ENCODE results near the gene ADGRB2.

ADGRB2 gene

DNA sequence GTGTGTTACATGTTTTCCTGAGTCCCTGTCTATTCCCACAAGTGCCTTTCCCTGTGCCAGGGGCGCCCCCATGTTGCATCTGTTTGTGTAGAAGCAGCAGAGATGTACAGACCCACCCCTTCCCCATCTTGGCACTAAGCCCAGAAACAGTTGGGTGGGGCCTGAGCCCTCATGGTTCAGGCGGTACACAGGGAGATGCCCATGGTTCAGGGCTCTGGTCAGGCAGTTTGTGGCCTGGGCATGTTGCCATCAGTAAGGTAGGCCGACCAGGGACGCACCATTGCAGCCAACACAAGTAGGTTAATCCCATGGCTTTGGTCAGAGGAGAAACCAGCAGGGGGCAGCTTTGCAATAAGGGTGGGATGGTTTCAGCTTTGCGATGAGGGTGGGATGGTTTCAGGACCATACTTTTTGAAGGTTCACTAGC lies 914 bp upstream of the ADGRB2 start:
- no peak for DNase-seq (ENCODE audit: low read depth in 2 of 2)

DNA sequence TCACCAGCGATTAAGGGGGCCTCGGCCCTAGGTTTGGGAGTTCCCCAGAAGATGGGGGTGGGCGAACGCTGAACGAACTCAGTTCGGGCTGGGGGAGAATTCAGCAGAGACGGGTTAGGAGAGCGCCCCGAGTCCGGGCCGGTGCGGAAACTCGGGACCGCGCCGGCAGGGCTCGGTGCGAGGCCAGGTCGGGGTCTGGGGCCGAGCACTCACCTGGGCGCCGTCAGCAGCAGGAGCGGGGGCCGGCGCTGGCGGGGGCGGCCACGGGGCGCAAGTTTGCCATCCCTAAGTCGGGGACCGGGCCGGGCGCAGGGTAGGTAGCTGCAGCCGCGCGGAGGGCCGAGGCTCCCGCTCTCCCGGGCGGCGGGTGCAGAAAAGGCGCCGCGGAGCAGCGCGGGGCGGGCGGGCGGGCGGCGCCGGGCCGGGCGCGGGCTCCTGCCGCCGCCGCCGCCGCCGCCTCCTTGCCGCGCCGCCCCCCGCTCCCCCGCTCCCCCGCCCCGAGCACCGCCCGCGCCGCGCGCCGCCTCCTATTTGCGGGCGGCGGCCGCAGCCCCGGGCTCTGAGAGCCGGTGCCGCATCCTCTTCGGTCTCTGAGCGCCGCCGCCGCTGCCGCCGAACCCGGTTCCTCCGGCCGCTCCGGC lies 349 bp downstream of the ADGRB2 start:
- no peak for DNase-seq (ENCODE audit: low read depth in 2 of 2)

DNA sequence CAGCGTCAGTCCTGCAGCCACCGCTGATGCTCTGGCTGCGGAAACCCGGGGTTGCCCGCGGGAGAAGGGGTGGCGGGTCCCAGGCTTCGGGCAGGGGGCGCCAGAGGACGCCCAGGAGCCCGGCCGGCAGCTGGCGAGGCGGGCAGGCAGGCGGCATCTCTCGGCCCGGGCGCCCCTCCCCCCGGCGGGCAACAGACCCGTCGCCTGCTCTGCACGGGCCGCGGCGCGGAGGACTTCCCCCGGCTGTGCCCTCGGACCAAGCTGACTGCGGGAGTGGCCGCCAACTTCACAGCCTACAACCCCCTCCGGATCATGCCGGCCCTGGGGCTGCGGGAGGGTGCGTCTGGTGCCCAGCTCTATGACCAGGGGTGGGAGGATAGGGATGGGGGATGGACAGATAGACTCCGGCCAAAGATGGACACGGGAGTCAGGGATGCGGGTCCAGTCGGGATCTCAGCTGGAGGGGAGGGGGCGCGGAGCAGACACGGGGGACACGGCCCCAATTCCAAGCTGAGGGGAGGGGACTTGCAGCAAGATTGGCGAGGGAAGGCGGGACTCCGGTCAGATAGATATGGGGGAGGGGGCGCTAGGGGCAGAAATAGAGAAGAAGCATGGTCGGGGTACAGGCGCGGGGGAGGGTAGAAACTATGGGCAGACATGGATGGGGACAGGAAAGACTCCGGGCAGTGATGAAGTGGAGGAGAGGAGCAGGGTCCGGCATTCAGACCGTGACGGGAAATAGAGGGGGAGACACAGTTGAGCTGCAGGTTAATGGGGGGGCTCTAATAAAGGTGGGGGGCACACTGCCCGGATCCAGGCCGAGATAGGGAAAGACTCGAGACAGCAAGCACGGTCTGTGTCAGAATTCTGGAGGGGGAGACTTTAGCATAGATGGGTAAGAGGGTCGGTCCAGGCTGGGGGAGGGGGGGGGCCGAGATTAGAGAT lies 1.1 kb downstream of the ADGRB2 start:
- peak; percentile 53 to 66 for DNase-seq (ENCODE audit: low read depth in 2 of 2)

DNA sequence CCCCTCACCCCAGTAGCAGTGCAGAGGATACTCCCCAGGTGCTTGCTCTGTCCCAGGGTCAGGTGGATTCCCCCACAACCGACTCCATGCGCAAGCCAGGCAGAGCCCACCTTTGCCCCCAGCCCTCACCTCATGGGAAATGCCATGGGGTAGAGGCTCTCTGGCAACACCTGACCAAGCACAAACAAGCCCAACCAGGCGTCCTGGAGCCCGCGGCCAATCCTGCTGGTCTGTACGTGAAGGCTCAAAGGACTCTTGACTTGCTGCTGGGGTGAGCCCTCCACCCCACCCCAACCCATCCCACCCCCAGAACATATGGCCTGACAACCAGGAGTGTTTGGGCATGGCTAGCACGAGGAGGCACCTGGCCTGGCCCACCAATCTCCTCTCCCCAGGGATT lies 1.8 kb downstream of the ADGRB2 start:
- no peak for DNase-seq (ENCODE audit: low read depth in 2 of 2)

DNA sequence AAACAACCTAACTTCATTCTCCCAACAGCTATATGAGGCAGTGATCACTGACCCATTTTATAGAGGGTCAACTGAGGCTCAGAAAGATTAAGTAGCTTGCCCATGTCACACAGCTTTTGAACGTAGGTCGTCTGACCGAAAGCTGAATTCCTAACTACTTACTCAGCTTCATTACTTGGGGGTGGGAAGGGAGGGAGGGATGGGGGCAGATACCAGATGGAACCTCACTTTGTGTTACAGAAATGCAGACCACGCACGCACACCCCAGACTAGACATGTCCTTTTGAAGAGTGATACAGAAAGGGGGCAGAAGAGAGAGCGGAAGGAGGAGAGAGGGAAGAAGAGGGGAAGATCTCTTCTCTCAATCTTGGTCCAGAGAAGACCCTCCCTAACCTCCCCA lies 2.3 kb downstream of the ADGRB2 start:
- DNase-seq (ENCODE audit: low read depth in 2 of 2) = no peak

DNA sequence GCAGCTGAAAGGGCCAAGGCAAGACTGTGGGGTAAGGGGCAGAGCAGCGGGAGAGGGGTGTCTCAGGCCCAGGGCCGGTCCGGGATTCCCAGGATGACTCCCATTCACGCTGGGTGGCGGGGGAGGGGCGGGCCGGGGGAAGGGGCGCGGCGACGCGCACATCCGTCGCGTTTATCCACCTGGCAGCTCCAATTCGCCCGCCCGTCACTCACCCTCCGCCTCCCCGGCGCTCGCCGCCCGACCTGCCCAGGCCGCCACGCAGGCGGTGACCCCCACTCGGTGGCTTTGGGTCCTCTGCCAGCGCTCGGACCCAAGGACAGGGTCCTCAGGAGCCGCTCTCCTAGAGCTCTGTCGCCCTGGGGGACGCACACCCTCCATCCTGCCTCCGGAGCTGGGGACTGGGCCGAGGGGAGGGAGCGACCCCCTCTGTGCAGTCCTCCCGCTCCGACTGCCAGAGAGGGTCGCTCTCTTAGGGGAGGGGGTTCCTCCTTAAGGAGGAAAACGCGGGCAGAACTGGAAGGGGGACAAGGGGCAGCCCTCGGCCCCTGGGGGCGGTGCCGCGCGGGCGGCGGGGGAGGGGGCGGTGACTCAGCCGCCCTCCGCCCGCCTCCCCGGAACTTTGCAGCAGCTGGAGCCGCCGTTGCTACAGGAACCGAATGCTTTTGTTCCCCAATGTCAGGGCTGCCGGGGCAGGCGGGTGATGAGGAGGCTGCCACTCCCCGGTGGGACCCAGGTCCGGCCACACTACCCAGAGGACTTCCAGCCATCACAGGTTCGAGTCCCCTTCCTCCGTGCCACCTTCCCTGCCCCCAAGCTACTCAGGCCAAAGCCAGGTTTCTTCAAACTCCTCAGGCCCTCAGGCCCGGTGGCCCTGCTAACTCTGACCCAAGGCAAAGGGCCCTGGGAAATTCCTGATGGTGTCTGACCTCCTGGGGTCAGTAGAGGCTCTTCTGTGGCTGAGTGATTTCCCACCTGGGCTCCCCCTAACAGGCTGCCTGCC lies 3.4 kb downstream of the ADGRB2 start:
- peak; percentile 53 to 58 for DNase-seq (ENCODE audit: low read depth in 2 of 2)

DNA sequence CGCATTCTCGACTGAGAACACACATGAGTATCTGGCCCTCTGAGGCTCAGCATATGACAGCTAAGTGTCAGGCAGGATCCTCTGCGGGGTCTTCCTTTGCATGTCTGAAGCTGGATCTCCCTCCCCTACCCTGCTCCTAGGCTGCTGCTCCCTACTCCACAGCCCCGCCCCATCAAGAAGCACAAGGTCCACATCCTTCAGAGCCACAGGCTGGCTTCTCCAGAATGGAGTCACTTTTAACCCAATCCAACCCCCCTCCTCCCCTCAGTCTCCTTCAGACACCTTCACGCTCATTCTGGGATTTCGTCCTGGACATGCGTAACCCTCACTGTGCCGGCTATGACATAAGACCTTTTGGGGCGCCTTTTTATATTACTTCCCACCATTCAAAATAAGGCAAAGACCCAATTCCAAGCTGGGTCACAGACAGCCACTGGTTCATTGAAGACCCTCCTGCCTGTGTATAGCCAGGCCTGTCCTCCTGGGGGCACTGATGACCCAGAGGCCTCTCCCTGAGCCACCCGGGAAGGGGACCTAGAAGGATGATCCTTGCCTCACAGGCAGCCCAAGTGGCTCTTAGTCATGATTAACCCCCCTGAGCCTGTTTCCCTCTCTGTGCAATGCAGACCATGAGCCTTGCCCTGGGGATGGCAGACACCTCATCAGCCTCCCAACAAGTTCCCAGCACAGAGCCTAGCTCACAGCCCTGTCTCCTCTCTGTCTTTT lies 4.7 kb downstream of the ADGRB2 start:
- no peak for DNase-seq (ENCODE audit: low read depth in 2 of 2)

DNA sequence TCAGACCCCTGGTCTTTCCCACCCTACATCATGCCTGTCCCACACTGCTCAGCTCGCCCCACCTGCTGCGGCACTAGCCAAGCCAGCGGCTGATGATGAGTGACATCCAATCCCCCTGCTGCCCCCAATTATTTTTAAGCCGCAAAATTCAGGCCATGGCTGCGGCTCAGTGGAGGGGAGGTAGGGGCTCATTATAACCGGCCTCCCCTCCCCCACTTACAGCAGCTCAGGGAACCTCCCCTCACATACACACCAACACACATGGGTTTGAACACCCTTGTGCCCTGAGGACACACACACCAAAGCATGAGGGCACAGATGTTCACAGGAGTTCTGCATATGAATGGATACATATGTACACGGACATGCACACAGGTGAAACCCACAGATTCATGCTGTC lies 5.3 kb downstream of the ADGRB2 start:
- DNase-seq (ENCODE audit: low read depth in 2 of 2) = no peak

DNA sequence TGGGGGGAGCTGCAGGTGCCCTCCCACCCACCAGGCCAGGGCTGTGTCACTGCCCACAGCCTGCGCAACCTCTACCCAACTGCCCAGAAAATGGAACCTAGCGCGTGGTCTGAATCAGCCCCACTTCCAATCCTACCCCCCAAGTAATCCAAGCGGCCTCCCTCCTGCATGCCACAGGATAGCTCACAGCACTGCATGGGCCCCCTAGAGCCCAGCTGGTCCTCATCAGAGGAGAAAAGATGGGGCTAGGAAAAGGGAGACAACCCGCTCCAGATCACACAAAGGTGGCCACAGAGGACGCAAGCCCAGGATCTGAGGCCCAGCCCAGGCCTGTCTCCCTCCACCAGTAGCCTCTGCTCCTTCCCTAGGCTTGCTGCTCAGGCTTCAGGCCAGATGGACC lies 6.2 kb downstream of the ADGRB2 start:
- no peak for DNase-seq (ENCODE audit: low read depth in 2 of 2)

DNA sequence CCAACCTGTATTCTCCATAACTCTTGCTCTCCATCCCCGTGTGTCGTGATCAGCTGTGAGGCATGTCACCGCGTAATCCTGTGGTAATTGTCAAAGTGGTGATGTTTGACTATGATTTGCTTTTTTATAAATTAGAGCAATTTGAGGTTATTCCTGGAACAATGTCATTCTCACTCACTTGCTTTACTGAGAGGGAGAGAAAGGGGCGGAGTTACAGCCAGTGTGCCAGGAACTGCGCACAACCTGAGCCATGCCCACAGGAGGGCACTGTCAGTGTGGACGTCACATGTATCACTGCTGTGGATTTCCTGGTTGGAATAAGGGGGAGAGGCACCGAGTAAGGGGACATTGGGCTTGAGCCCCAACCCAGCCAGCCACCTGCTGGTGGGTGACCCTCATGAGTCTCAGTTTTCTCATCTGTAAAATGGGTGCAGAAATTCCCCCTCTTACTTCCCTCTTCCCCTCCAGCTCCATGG lies 6.9 kb downstream of the ADGRB2 start:
- no peak for DNase-seq (ENCODE audit: low read depth in 2 of 2)

DNA sequence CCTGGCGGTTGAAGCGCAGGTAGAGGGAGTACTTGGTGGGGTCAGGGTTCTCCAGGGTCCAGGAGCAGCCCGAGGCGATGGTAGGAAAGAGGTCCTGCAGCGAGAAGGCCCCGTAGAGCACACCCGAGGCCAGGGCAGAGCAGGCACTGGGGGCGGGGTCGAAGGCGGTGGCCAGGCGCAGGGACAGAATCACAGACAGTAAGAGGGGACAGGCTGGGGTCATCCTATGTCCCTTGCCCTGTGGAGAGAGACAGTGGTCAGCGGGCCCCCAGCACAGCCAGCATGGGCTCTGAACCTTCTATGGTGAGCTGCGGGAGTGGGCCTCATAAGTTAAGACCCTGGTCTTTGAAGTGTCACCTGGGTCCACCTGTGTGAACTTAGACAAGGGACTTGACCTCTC lies 7.6 kb downstream of the ADGRB2 start:
- no peak for DNase-seq (ENCODE audit: low read depth in 2 of 2)

DNA sequence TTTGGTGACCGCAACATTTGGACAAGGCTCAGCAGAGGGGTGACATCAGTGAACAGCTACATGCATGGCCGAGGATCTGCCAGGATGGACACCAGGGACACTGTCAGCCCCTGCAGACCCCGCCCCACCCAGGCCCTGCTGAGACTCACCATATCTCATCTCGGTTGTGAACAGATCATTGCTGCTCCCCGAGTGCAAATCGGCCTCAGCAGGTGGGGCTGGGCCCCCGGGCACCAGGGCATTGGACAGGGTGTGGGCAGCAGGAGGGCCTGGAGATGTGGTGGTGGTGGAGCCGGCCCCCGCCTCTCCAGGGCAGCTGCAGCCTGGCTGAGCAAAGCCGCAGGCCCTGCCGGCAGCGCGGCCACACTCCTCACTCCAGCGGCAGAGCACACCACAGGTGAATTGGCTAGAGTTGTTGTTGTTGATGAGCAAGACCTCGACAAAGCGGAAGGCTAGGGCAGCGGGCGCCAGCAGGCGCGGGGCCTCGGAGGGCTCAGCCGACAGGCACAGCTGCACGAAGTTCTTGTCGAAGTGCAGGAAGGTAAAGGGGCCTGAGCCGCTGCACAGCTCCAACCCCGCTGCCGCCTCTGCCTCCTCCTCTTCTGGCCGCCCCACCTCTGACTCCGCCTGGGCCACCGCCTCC lies 8.2 kb downstream of the ADGRB2 start:
- DNase-seq (ENCODE audit: low read depth in 2 of 2) = no peak

DNA sequence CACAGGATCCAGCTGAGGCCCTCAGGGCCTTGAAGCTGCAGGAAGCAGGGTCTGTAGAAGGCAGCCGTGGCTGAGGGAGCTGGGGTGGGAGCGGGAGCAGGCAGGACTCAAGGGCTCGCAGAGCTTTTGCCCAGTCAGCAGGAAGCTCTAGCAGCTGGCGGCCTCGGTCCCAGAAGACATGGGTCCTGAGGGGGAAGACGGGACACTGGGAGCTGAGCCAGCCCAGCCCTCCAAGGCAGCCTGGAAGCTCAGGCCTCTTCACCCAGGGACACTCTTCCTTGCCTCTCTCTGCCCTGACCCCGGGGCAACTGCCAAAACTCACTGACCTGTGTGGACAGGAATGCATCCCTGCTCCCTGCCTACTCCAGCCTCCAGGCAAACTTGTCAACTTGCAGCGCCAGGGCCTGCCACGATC lies 8.9 kb downstream of the ADGRB2 start:
- no peak for DNase-seq (ENCODE audit: low read depth in 2 of 2)

DNA sequence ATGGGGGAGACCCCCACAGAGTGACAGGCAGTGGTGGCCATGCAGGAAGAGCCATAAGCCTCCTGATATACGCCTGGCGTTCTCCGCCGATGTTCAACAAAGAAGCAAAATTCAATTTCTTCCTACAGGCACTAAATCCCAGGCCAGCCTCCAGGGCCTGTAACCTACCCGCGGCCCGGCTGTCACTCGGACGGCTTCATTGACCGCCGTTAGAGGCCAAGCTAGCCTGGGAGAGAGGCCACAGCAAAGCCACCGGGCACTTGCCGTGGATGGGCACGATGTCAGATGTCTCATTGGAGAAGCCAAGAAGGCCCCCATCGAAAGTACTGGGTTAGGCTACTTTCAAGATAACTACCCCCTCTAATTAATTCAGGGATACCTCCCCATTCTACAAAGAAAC lies 9.7 kb downstream of the ADGRB2 start:
- DNase-seq (ENCODE audit: low read depth in 2 of 2) = no peak

DNA sequence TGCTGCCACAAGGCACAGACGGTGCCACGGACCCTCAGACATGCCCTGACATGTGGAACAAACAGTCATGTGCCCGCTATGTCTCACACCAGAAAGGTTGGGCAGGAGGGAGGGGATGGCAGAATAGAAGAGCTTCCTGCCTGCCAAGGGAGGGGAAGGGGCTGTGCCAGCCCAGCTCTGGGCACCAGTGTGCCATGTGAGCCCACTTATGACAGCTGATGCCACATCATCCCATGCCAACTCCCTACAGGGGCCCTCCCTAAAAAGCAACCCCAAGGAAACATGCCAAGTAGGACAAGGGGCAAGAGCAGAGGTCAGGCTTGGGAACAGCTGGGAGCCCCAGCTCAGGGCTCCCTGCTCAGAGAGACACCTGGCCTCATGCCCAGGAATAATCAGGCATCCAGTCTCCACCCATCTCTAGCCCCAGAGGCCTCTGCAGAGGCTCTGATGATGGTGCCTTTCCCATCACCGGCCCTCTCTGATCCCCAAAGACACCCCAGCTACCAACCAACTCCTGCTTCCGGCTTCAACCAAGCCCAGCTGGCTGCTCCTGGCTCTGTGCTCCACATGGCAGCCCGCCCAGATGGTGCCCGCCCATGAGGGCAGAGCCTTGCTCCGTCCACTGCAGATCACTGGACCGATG lies 10.3 kb downstream of the ADGRB2 start:
- DNase-seq (ENCODE audit: low read depth in 2 of 2) = no peak

DNA sequence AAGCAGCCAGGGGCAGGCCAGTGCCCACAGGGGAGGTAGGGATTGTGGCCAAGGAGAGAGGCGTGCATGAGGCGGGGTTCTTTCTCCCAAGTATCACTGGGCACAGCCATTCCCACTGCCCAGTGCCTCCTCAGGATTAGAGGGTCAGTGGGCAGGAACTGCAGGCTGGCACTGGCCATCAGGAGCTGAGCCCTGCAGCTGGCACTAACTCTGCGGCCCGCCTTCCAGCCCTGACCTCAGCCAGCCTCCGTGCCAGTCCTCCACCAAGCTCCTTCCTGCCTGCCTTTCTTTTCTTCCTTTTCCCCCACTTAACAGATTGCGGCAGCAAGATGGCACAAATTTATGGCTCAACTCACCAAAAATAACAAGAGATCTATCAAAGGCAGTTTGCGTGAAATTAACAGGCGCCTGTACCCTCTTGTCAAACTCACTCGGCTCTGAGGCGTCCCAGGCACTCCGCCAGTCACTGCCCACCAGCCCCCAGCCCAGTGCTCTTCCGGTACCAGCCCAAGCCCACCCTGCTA lies 11.1 kb downstream of the ADGRB2 start:
- DNase-seq (ENCODE audit: low read depth in 2 of 2) = no peak

DNA sequence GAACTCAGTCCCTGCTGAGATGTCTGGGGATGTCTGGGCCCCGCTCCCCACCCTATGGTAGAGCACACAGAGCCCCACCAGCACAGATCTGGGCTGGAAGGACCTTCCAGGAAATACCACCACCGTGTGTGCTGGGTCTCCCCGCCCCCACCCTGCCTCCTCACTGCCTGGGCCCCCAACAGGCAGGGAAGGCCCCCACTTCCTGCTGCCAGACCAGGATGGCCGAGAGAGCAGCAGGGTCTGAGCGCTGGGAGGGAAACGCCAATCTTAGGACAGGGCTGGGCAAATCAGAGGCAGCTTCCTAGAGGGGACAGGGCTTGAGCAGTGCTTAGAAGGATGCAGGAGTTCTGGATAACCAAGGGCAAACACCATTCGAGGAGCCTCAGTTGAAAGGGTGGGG lies 11.9 kb downstream of the ADGRB2 start:
- no peak for DNase-seq (ENCODE audit: low read depth in 2 of 2)

DNA sequence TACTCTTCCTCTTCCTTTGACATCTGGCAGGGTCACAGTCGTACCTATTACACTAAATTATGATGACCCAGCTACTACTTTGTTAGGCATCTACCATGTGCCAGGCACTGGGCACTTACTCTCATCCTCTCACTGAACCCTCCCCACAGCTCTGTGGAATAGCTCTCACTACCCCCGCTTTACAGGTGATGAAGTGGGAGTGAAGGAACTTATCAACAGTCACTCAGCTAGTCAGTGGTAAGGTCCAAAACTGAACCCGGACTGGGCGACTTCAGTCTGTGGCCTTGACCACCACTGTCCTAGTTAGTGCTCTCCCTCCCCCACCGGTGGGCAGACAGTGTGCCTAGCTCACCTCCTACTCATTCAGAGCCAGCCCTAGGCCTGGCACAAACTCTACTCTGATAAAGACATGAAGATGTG lies 12.3 kb downstream of the ADGRB2 start:
- DNase-seq (ENCODE audit: low read depth in 2 of 2) = no peak

DNA sequence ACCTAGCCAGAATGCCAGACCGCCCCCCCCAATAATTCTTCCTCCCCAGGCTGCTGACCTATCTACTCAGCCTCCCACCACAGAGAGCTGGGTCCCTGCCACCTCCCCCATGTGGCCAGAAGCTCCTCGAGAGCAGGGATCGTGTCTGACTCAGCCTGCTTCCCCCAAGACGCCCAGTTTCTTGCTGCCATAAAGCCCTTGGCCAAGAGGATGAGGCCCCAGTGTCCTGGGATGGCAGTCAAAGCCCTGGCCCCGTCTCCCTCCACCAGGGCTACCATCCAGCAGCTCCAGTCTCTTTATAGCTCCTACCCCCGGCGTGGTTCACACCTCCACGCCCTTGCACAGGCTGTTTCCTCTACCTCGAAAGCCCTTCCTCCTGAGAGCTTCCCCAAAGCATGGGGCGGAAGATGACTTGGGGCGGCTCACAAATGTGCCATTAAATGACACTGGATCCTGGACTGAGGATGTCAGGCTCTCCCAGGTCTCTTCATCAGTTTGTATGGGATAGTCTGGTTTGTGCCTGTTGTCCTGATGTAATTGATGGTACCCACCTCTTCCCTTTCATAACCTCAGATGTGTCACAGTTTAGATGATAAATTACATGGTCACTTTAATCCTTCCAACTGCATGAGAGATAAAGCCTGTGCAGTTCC lies 13.2 kb downstream of the ADGRB2 start:
- no peak for DNase-seq (ENCODE audit: low read depth in 2 of 2)
